GM21723 (cell line): ENCODE data around the gene COIL.
"Not testable (repeated sequence)": the region's sequence is repeated elsewhere in the genome, so short reads cannot be mapped to it uniquely, and the experiment has no call there.

Source experiments
- ATAC-seq: cut with Tn5 transposase; IDR thresholded peaks from one replicate; pipeline ENCODE4 v1.9.1; 2021; ENCODE audit warnings: mild to moderate bottlenecking, moderate library complexity; ENCODE audit not compliant: unreplicated experiment

COIL gene, protein sequence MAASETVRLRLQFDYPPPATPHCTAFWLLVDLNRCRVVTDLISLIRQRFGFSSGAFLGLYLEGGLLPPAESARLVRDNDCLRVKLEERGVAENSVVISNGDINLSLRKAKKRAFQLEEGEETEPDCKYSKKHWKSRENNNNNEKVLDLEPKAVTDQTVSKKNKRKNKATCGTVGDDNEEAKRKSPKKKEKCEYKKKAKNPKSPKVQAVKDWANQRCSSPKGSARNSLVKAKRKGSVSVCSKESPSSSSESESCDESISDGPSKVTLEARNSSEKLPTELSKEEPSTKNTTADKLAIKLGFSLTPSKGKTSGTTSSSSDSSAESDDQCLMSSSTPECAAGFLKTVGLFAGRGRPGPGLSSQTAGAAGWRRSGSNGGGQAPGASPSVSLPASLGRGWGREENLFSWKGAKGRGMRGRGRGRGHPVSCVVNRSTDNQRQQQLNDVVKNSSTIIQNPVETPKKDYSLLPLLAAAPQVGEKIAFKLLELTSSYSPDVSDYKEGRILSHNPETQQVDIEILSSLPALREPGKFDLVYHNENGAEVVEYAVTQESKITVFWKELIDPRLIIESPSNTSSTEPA

DNA sequence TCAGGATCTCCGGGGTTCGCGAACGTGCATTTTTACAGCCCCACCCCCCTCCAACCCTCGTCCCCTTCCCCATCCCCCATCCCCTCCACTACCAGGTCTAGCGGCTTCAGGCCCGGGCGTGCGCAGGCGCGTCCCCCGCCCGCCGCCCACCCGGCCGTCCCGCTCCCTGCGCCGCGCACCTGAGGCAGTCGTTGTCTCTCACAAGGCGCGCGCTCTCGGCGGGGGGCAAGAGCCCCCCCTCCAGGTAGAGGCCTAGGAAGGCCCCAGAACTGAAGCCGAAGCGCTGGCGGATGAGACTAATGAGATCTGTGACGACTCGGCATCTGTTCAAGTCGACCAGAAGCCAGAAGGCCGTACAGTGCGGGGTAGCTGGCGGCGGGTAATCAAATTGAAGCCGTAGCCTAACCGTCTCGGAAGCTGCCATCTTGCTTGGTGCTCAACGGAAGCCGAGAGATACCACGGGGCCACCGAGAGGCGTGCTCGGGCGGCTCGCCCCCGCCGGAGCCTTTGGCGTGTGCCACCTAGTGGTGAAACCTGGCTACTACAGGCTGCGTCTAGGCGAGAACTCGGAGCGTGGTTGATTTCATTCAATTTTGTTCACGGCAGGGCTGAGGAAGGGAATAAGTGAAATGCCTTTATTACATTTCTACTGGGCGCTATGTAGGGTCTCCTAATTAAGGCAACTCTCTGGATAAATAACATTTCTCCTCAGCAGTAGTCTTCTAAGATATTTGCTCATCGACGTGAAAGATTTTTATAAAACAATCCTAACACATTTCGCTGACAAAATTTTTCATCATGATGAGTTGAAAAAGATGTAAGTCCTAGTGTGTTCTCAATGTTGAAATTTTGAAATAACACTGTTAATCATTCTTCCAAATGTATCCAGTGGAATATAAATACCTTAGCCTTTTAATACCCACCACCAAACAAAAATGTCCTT, at the start of gene COIL:
TSS of gene COIL (minus strand) at position 455 of the 943 bp plus-strand sequence. CDS start at position 424, 31 bp downstream.
- peak; percentile 95 for ATAC-seq

- ATAC-seq = no peak
Measured at GRCh38 chr17:57010487-57010886, 49.6 kb upstream of the COIL start.

DNA sequence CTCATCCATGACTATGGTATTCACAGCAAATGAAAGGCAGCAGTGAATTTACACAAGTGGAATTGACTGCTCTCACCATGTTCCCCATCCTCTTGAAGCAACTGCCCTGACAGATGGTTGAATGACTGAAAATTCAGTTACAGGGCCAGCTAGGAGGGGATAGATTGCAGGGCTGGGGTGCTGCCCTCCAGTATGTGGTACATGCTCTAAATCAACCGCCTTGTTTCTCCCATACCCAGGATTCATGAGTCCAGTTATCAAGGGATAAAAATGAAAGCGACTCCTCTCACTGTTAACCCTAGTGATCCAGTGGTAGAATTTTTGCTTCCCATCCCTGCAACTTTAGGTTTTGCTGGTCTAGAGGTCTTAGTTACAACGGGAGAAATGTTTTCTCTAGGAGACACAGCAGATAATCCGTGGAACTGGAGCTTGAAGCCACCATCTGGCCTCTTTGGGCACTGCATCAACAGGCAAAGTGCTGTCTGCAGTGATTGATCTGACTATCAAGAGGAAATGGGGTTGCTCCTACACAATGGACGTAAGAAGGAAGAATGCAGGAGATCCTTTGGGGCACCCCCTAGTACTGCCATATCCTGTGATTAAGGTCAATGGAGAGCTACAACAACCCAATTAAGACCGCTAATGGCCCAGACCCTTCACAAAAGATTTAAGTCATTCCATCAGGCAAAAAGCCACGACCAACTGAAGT, 49.0 kb upstream of the COIL start:
- peak; percentile 65 for ATAC-seq

GRCh38 chr17:57008958-57009357, 48.1 kb upstream of the COIL start:
- ATAC-seq = no peak

GRCh38 chr17:57006040-57006439, 45.2 kb upstream of the COIL start:
- ATAC-seq = no peak

DNA sequence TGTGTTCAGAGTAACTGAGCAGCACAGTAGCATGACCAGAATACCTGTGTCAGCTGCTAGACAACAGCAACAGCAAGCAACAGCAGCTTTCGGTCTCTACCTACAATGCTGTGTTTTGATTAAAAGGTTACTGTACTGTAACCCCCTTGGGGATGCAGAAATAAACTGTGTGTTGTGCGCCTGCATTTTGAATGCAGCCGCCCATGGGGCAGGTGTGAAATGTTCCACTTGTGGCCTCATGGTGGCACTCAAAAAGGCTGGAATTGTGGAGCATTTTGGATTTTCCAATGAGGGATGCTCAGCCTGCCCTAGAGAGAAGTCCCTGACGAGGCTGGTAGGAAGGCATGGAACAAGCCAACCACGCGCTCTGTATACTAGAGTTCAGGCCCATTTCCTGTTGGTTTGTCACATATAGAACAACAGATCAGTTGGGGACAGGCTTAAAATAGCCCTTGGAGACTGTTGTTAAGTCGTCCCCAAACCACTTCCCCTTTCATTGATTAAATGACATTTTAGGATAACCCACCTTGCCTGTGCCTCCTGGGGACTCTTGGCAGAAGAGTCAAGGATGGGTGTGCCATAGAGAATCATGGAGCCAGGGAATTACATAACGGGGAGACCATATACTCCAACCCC, 44.2 kb upstream of the COIL start:
- ATAC-seq = peak; percentile 87

- no peak for ATAC-seq
Measured at GRCh38 chr17:57002904-57003303, 42.1 kb upstream of the COIL start.

DNA sequence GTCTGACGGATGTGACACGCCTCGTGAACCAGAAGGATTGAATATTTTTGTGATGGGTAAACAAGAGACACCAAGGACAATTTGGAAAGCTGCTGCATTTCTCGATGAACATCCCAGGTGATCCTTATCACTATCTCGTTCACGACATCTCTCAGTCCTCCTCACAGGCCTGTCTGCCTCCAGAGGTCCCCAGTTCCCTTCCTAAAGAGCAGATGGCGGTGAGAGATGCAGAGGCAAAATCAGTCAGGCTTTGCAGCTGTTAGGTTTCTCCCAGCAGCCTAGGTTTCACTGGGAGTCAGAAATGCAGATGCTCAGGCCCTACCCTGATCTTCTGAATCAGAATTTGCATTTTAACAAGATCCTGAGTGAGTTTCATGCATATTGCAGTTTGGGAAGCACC, 40.7 kb upstream of the COIL start:
- ATAC-seq = no peak

- no peak for ATAC-seq
Measured at GRCh38 chr17:56997313-56997712, 36.5 kb upstream of the COIL start.

GRCh38 chr17:56995766-56996165, 34.9 kb upstream of the COIL start:
- no peak for ATAC-seq

- ATAC-seq = no peak
Measured at GRCh38 chr17:56994009-56994792, 33.4 kb upstream of the COIL start.

- no peak for ATAC-seq
Measured at GRCh38 chr17:56992364-56992763, 31.5 kb upstream of the COIL start.

GRCh38 chr17:56988901-56989572, 28.2 kb upstream of the COIL start:
- no peak for ATAC-seq

DNA sequence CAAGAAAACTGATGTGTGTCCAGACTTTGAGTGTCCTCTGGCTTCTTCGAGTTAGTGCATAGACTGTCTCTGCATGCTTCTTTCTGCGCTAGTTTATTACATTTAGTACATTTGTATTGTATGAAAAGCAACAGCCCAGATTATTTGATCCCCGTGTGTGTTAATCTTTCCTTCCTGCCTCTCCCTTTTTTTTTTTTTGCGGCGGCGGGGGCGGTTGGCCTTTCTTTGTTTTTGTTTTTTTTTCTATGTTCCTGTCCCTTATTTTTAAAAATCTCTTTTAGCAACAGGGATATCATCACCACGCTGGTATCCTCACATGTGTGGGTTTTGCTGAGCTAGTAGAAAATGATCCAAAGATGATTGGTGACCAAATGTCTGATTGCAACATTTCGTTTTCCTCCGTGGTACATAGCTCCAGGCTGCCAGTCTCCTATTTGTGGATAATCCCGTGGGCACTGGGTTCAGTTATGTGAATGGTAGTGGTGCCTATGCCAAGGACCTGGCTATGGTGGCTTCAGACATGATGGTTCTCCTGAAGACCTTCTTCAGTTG, 26.5 kb upstream of the COIL start:
- no peak for ATAC-seq

- ATAC-seq = no peak
Measured at GRCh38 chr17:56985371-56986162, 24.7 kb upstream of the COIL start.

DNA sequence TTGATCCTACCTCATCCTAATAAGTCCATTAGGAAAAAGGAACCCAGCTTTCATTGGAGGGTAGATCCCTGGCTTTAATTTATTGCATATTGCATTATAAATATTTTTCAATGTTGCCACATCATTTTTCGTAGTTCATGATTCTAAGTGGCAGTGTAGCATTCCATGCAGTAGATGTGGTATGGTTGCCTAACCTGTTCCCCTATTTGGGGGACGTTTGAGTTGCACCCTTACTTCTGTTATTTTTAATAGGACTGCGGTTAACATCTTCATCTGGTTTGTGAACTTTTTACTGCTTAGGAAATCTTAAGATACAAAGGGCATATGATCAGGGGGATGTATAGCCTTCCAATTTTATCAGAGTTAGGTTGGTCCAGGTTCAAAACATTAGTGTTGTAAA, 22.5 kb upstream of the COIL start:
- ATAC-seq = no peak

- ATAC-seq = no peak
Measured at GRCh38 chr17:56982312-56982711, 21.5 kb upstream of the COIL start.

- ATAC-seq = not testable (repeated sequence)
Measured at GRCh38 chr17:56980526-56980925, 19.7 kb upstream of the COIL start.
